Hepatocyte (in vitro differentiated cells): ENCODE data around the gene CACNB4.

Source experiments
- CTCF ChIP-seq: fragments of 200-600 bp; sonication (generic); IDR thresholded peaks from 2 replicates; pipeline ENCODE4 v1.5.1; 2016; ENCODE audit warnings: antibody characterized with exemption, mild to moderate bottlenecking; ENCODE audit not compliant: poor library complexity
- EZH2 ChIP-seq: fragments of 200-600 bp; sonication (generic); IDR thresholded peaks from 2 replicates; pipeline ENCODE4 v1.6.1; 2016; ENCODE audit warnings: antibody characterized with exemption, mild to moderate bottlenecking, borderline replicate concordance
- EZH2phosphoT487 ChIP-seq: fragments of 200-600 bp; sonication (generic); IDR thresholded peaks from one replicate; pipeline ENCODE4 v1.6.1; 2018; ENCODE audit warnings: antibody characterized with exemption, mild to moderate bottlenecking, low read depth, moderate library complexity; ENCODE audit not compliant: unreplicated experiment, severe bottlenecking

GRCh38 chr2:151805961-151806360, 292.9 kb downstream of the CACNB4 start:
- TF ChIP-seq CTCF: no peak
- no peak for TF ChIP-seq EZH2
- no peak for TF ChIP-seq EZH2phosphoT487
